ENCODE data around the gene MCL1. TPM values are rescaled to one million over a fixed set of nuclear protein-coding genes. Genes with fewer than 3 reads are reported as not detected.

The MCL1 gene
- total and polyA plus RNA-seq, 9 donors: 74.2 to 280 (median 145) TPM

DNA sequence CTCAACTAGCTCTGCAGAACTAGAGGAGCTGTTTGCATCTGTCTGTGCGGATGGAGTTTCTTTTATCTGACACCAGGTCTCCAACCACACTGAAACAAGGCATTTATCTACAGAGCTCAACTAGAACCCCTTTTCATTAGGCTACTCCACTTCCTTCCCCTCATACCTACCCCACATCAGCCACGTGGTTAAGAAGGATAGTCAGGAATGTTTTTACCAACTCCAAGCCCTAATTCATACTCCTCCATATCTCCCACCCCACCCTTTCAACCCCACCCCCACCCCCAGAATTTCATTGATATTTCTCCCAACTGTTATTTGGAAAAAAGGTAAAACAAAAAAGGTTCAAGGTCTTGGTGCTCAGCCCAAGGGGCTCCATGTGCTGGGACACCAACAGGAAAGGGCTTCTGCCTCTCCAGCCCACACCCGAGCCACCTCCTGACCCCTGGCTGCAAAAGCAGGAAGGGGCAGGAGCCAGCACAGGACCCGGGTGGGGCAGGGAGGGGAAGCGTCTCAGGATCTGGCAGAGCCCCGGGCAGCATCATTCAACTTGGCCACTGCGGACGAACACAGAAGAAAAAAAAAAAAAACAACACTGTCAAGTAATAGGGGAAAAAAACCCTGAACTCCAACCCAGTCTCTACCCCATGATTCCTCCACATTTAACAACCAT is 43.0 kb upstream of the MCL1 start:
- Histone ChIP-seq H3K36me3 (no peaks in the 10 kb centered on the region), H3K4me3 (no peak overlapping the region), H3K27ac (peak overlapping the region in 1 of 2 donors; percentile 39), H3K27me3 (no peaks in the 10 kb centered on the region), H3K4me1 (ENCODE audit: insufficient read depth) (peaks cover 10% of the 10 kb centered on the region), H3K9me3 (no peaks in the 10 kb centered on the region)
- peak; percentile 58 to 76 (median 68) for DNase-seq
- WGBS, 3 donors: 5 to 11% (median 7%) methylated on average over 8 of the region's 8 CpGs
- intact Hi-C loops (cut with DNase I): loop anchor here in 3 of 4 donors (5.0 to 10.0 kb wide), 2 partner anchors 60 to 68 kb away; no protein-coding TSS in a partner anchor
- no peak for TF ChIP-seq POLR2A (IDR thresholded peaks at IDR 0.05)
- TF ChIP-seq, protein P1, sequence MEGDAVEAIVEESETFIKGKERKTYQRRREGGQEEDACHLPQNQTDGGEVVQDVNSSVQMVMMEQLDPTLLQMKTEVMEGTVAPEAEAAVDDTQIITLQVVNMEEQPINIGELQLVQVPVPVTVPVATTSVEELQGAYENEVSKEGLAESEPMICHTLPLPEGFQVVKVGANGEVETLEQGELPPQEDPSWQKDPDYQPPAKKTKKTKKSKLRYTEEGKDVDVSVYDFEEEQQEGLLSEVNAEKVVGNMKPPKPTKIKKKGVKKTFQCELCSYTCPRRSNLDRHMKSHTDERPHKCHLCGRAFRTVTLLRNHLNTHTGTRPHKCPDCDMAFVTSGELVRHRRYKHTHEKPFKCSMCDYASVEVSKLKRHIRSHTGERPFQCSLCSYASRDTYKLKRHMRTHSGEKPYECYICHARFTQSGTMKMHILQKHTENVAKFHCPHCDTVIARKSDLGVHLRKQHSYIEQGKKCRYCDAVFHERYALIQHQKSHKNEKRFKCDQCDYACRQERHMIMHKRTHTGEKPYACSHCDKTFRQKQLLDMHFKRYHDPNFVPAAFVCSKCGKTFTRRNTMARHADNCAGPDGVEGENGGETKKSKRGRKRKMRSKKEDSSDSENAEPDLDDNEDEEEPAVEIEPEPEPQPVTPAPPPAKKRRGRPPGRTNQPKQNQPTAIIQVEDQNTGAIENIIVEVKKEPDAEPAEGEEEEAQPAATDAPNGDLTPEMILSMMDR (IDR thresholded peaks at IDR 0.05): no peak
- TF ChIP-seq EP300 (IDR thresholded peaks at IDR 0.05): no peak

DNA sequence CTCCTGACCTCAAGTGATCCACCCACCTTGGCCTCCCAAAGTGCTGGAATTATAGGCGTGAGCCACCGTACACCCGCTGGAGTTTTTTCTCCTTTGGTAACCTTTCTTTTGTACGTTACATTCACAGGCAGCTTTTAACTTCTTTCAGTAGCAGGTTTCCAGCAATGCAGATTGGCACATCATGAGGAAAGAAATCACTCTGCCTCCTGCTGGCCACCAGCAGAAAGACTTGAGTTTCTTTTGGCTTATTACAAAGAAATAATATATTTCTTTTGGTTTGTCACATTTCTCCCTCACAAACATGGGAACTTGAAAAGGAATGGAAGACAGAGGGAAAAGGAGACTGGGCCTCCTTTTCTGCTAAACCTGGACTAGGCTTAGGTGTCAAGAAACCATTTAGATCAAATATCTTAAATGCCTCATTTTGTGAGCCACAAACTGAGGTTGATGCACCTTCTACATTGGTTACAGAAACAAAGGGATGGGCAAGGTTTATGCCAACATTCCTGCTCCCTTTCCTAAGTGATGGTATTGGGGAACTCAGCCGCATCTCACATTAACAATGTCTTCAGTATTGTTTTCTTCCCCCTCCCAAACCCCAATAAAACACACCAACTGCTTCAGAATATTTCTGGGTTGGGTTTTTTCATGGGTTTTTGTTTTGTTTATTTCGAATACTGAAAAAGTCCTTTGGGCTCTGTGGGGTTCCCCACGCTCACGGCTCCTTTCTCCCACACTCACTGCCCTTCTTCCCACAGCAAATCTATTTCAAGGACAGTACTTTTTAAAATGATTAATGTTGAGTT is 42.3 kb upstream of the MCL1 start:
- H3K4me3 ChIP-seq: no peak overlapping the region
- H3K9me3 ChIP-seq: no peaks in the 10 kb centered on the region
- TF ChIP-seq POLR2A (IDR thresholded peaks at IDR 0.05) (no peak), EP300 (IDR thresholded peaks at IDR 0.05) (no peak)
- TF ChIP-seq, protein P1 (IDR thresholded peaks at IDR 0.05): peak in 2 of 3 donors; percentile 70 to 78
- peak overlapping the region; percentile 39 to 43 for H3K27ac ChIP-seq
- WGBS, 3 donors: 35 to 47% (median 44%) methylated on average over 8 of the region's 8 CpGs
- peak in 2 of 5 donors; percentile 32 to 73 for DNase-seq
- no peaks in the 10 kb centered on the region for H3K27me3 ChIP-seq
- intact Hi-C loops (cut with DNase I): loop anchor here in 3 of 4 donors (5.0 to 10.0 kb wide), 2 partner anchors 59 to 67 kb away; no protein-coding TSS in a partner anchor
- H3K4me1 ChIP-seq (ENCODE audit: insufficient read depth): peaks cover 10% of the 10 kb centered on the region
- H3K36me3 ChIP-seq: no peaks in the 10 kb centered on the region

DNA sequence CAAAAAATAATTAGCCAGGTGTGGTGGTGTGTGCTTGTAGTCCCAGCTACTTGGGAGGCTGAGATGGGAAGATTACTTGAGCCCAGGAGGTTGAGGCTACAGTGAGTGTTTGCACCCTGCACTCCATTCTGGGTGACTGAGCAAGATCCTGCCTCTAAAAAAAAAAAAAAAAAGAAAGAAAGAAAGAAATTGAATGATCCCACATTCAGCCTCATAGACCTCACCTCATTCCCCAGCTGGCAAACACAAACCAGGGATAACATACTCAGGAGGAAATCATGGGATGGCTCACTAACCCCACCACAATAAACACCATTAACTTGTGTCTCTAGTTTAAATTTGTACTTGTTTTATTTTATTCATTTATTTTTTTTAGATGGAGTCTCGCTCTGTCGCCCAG is 41.5 kb upstream of the MCL1 start:
- TF ChIP-seq, protein P1 (IDR thresholded peaks at IDR 0.05): no peak
- no peak for TF ChIP-seq EP300 (IDR thresholded peaks at IDR 0.05)
- TF ChIP-seq POLR2A (IDR thresholded peaks at IDR 0.05): no peak
- H3K27ac ChIP-seq: no peak overlapping the region
- no peaks in the 10 kb centered on the region for H3K9me3 ChIP-seq
- no peaks in the 10 kb centered on the region for H3K36me3 ChIP-seq
- no peaks in the 10 kb centered on the region for H3K27me3 ChIP-seq
- no peak overlapping the region for H3K4me3 ChIP-seq
- H3K4me1 ChIP-seq (ENCODE audit: insufficient read depth): peaks cover 10% of the 10 kb centered on the region
- DNase-seq: no peak
- intact Hi-C loops (cut with DNase I): loop anchor here in 3 of 4 donors (5.0 to 10.0 kb wide), 2 partner anchors 59 to 66 kb away; no protein-coding TSS in a partner anchor
- 95 to 99% (median 96%) methylated on average over 2 of the region's 2 CpGs for WGBS, 3 donors

DNA sequence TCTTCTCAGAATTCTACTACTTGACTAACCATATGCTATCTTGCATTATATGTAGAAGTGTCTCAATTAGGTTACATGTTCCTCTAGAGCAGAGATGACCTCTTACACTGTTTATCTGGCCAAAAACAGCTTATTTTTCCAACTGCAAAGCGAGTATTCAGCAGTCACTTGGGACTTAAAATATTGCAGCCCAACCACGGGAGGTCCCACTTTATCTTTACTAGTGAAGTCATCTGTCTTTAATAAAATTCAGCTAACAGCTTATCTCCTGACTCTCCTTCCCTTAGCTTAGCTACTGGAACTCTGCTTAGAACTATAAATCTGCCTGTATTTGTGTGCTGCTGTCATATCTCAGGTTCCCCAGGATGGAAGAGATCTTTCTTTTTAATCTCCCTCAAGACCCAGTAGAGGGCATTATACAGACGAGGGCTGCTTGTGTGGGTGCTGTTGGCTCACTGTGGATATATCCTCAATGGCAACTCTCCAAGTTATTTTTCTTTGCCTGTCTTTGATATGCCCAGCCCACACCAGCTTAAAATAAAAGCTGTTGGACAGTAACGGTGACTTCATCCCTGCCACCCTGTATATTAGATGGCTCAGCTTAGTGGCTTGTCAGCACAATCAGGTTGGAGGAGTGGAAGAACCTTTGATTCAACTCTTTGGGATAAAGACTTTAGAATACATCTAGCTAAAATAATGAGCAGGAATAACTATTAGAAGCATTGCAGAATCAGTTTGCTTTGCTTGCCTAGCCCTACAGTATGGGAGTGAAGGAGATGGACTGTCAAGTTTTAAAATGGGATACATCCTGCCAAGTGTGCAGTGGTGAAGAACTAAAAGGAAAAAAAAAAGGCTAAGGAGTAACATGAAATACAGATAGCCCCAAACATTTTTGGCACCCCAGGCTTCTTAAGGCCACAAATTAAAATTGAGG is 40.4 kb upstream of the MCL1 start:
- Histone ChIP-seq H3K36me3 (no peaks in the 10 kb centered on the region), H3K4me3 (no peak overlapping the region), H3K4me1 (ENCODE audit: insufficient read depth) (peaks cover 10% of the 10 kb centered on the region), H3K27me3 (no peaks in the 10 kb centered on the region), H3K27ac (no peak overlapping the region), H3K9me3 (no peaks in the 10 kb centered on the region)
- intact Hi-C loops (cut with DNase I): loop anchor here in 3 of 4 donors (5.0 to 10.0 kb wide), 2 partner anchors 58 to 65 kb away; no protein-coding TSS in a partner anchor
- TF ChIP-seq, protein P1 (IDR thresholded peaks at IDR 0.05): no peak
- no peak for TF ChIP-seq EP300 (IDR thresholded peaks at IDR 0.05)
- no peak for TF ChIP-seq POLR2A (IDR thresholded peaks at IDR 0.05)
- WGBS, 3 donors: 9 to 12% (median 10%) methylated on average over 4 of the region's 4 CpGs
- no peak for DNase-seq

Data from ovary (tissue), 9 donors.